ENCODE data around the gene RDH5. TPM values are rescaled to one million over a fixed set of nuclear protein-coding genes. Genes with fewer than 3 reads are reported as not detected.

Gene RDH5
- total and polyA plus RNA-seq, 2 of the 13 experiments (the other 11 are each of a cell fraction or from before 2014, with no cell fraction given) = 2.6 to 5.7 TPM

DNA sequence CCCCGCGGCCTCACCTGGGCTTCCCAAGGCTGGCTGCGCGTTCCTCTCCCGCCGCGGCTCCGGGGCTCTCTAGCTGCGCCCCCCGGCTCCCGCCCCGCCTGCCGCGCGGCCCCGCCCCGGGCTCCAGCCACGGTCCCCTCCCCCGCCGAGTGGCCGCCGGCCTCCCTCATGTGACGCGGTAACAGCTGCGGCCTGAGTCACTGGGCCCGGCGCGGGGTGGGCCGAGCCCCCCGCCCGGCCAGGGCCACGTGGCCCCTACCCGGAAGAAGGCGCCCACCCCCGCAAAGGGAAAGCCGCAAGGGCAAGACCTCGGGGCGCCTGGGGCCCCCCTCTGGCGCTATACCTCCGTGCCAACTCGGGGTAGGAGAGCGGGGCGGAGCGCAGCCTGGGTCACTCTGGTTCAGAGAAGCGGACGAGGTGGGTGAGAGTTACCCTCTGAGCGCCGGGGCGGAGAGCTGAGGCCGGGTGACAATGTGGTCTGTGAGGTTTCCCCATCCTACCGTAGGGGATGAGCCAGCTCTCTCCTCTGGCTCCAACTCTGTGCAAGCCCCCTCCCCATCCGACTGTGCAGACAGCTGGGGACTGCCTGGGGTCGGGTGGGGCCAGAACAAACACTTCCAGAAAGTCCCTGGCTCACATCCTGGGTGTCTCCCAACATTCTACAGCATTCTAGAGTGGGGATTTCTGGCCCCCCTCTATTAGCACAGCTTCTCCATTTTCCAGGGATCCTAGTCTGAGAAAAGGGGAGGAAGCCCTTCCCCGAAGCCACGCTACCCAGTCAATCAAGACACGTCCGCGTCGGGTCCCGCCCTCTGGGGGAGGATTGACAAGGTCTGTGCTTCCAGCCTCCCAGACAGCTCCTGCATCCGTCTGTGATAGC, 9.0 kb downstream of the RDH5 start, which contains the start of gene CD63 (continued):
- TF ChIP-seq ZNF709 (CRISPR knock-in tag; IDR thresholded peaks at IDR 0.05) = no peak
- no peak; the same call in 1 of the 2 replicates for TF ChIP-seq ZNF75D (CRISPR knock-in tag; IDR thresholded peaks at IDR 0.05; ENCODE audit: borderline replicate concordance)
- peak; percentile 42 for TF ChIP-seq TAF1 (CRISPR knock-in tag; IDR thresholded peaks at IDR 0.05)
- TF ChIP-seq ATF4 (CRISPR knock-in tag; IDR thresholded peaks at IDR 0.05) = peak in 1 of 2 experiments; percentile 64; a peak in 1 of 4 replicates
- peak; percentile 67; the same call in 1 of the 2 replicates for TF ChIP-seq REL (CRISPR knock-in tag; conservative IDR thresholded peaks at IDR 0.05)
- TF ChIP-seq, protein P1, sequence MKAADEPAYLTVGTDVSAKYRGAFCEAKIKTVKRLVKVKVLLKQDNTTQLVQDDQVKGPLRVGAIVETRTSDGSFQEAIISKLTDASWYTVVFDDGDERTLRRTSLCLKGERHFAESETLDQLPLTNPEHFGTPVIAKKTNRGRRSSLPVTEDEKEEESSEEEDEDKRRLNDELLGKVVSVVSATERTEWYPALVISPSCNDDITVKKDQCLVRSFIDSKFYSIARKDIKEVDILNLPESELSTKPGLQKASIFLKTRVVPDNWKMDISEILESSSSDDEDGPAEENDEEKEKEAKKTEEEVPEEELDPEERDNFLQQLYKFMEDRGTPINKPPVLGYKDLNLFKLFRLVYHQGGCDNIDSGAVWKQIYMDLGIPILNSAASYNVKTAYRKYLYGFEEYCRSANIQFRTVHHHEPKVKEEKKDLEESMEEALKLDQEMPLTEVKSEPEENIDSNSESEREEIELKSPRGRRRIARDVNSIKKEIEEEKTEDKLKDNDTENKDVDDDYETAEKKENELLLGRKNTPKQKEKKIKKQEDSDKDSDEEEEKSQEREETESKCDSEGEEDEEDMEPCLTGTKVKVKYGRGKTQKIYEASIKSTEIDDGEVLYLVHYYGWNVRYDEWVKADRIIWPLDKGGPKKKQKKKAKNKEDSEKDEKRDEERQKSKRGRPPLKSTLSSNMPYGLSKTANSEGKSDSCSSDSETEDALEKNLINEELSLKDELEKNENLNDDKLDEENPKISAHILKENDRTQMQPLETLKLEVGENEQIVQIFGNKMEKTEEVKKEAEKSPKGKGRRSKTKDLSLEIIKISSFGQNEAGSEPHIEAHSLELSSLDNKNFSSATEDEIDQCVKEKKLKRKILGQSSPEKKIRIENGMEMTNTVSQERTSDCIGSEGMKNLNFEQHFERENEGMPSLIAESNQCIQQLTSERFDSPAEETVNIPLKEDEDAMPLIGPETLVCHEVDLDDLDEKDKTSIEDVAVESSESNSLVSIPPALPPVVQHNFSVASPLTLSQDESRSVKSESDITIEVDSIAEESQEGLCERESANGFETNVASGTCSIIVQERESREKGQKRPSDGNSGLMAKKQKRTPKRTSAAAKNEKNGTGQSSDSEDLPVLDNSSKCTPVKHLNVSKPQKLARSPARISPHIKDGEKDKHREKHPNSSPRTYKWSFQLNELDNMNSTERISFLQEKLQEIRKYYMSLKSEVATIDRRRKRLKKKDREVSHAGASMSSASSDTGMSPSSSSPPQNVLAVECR (CRISPR knock-in tag; IDR thresholded peaks at IDR 0.05; ENCODE audit: borderline replicate concordance) = peak; percentile 84
- TF ChIP-seq RFX1 (IDR thresholded peaks at IDR 0.05) = no peak
- TF ChIP-seq ZNF264 (CRISPR knock-in tag; IDR thresholded peaks at IDR 0.05) = no peak
- no peak for TF ChIP-seq ZNF30 (CRISPR knock-in tag; IDR thresholded peaks at IDR 0.05)
- no peak for TF ChIP-seq ZNF761 (CRISPR knock-in tag; conservative IDR thresholded peaks at IDR 0.05)
- no peak for TF ChIP-seq PAF1 (CRISPR knock-in tag; IDR thresholded peaks at IDR 0.05)
- peak; percentile 98 for TF ChIP-seq PATZ1 (CRISPR knock-in tag; IDR thresholded peaks at IDR 0.05)
- TF ChIP-seq ZNF225 (CRISPR knock-in tag; IDR thresholded peaks at IDR 0.05) = 0 out of 2 replicates have a peak, but pooled peaks have one; percentile 7
- 0 out of 2 replicates have a peak, but pooled peaks have one; percentile 79 for TF ChIP-seq RNF219 (CRISPR knock-in tag; IDR thresholded peaks at IDR 0.05)
- peak; percentile 30; the same call in 1 of the 2 replicates for TF ChIP-seq NR2F6 (IDR thresholded peaks at IDR 0.05)
- no peak; the same call in 1 of the 2 replicates for TF ChIP-seq NR2F6 (CRISPR knock-in tag; IDR thresholded peaks at IDR 0.05)
